Esophagus squamous epithelium (tissue), 4 donors: ENCODE results near the gene NARS2.

ENCODE experiments used
- POLR2A ChIP-seq, 4 donors: fragments of 450-650 bp; IDR thresholded peaks; one replicate each; pipeline ENCODE4 v1.6.1; 2017; ENCODE audit warnings: antibody characterized with exemption in 4 of 4, mild to moderate bottlenecking in 4 of 4, moderate library complexity in 3 of 4
- TF ChIP-seq, protein P1 (sequence below), 6 experiments: fragments of 450-650 bp in 4 of 6; fragments of 200-600 bp in 2 of 6; sonication (generic) in 2 of 6; IDR thresholded peaks; one replicate each; pipeline ENCODE4 v1.5.1; 2016 to 2019; ENCODE audit warnings: antibody characterized with exemption in 6 of 6, mild to moderate bottlenecking in 4 of 6, moderate library complexity in 4 of 6

DNA sequence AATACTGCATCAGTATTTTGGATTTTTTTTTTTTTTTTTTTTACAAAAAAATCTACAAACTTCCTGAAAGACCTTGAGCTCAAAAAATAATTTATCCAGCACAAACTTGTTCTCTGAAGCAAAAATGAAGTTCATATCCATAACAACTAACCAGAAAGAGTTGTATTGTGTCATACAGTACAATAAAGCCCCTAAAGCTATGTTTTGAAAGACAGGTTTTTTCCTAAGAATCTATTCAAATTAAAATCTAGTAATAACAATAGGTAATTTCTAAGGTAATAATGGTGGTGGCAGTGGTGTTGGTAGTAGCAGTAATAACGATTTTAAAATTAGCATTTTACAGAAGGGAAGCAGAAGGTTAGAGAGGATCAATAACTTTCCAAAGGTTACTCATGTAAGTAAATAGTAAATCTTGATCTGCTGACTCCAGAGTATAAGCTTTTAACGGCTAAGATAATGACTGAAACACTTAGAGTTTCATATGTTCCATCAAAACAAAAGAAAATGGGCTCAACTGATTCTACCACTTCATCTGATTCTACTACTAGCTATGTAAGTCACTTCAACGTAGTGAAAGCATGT lies 103.7 kb downstream of the NARS2 start:
- TF ChIP-seq, protein P1, sequence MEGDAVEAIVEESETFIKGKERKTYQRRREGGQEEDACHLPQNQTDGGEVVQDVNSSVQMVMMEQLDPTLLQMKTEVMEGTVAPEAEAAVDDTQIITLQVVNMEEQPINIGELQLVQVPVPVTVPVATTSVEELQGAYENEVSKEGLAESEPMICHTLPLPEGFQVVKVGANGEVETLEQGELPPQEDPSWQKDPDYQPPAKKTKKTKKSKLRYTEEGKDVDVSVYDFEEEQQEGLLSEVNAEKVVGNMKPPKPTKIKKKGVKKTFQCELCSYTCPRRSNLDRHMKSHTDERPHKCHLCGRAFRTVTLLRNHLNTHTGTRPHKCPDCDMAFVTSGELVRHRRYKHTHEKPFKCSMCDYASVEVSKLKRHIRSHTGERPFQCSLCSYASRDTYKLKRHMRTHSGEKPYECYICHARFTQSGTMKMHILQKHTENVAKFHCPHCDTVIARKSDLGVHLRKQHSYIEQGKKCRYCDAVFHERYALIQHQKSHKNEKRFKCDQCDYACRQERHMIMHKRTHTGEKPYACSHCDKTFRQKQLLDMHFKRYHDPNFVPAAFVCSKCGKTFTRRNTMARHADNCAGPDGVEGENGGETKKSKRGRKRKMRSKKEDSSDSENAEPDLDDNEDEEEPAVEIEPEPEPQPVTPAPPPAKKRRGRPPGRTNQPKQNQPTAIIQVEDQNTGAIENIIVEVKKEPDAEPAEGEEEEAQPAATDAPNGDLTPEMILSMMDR (IDR thresholded peaks at IDR 0.05) = no peak
- no peak for TF ChIP-seq POLR2A (IDR thresholded peaks at IDR 0.05)
